LNCAP (cell line): ENCODE data around the gene USP35.

Source experiments
- TF ChIP-seq, protein P1 (sequence below): fragments of 450-650 bp; IDR thresholded peaks from 2 replicates; pipeline ENCODE4 v1.5.1; 2017; ENCODE audit warnings: mild to moderate bottlenecking

The USP35 gene

DNA sequence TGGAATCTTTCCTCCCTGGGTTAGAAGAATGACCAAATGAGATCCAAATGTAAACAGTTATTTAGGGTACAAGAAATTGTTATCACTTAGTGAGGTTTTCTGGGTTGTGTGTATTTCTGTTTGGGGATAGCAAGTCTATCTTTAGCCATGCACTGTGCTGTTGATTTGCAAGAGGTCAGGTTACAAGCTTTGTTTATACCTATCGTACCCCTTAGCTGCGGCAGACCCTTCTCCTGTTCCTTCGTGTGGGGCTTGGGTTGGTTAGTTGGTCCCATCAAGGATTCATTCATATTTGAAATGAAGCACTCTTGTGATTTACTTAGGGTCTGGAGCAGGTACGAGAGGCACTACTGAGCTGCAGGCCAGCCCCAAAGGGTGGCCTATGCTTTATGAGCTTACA lies 72.6 kb downstream of the USP35 start:
- TF ChIP-seq, protein P1, sequence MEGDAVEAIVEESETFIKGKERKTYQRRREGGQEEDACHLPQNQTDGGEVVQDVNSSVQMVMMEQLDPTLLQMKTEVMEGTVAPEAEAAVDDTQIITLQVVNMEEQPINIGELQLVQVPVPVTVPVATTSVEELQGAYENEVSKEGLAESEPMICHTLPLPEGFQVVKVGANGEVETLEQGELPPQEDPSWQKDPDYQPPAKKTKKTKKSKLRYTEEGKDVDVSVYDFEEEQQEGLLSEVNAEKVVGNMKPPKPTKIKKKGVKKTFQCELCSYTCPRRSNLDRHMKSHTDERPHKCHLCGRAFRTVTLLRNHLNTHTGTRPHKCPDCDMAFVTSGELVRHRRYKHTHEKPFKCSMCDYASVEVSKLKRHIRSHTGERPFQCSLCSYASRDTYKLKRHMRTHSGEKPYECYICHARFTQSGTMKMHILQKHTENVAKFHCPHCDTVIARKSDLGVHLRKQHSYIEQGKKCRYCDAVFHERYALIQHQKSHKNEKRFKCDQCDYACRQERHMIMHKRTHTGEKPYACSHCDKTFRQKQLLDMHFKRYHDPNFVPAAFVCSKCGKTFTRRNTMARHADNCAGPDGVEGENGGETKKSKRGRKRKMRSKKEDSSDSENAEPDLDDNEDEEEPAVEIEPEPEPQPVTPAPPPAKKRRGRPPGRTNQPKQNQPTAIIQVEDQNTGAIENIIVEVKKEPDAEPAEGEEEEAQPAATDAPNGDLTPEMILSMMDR: no peak

DNA sequence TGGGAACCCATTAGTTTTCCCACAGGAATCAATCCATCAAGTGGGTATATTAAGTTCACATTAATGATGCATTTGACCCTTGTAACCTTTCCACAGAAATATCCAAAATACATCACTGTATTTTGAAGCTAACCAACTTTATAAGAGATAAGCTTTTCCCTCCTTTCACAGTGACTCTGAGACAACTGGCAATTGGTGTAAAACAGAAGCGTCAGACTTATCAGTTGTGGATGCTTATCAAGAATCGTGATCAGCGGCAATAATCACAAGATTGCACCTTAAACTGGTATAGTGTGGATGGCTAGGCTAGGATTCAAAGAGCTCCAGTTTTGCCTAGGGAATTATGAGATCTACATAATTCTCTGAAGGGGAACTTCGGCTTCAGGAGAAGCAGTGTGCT lies 73.1 kb downstream of the USP35 start:
- TF ChIP-seq, protein P1: no peak

DNA sequence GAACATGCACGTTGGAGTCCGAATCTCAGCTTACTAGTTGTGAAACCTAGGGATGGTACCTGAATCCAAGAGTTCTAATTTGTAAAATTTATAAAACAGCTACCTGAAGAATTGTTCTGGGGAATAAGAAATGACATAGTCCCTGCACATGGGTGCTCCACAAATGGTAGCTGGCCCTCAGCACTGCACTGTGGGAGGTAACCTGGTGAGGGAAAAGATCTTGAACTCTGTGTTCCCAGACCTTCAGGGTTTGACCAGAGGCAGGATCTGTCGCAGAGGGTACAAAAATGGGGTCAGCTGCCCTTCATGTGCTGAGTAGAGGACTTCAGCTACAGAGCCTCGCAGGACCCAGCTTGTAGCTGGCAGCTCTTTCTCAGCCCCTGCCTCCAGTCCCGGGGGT lies 73.5 kb downstream of the USP35 start:
- TF ChIP-seq, protein P1: no peak

DNA sequence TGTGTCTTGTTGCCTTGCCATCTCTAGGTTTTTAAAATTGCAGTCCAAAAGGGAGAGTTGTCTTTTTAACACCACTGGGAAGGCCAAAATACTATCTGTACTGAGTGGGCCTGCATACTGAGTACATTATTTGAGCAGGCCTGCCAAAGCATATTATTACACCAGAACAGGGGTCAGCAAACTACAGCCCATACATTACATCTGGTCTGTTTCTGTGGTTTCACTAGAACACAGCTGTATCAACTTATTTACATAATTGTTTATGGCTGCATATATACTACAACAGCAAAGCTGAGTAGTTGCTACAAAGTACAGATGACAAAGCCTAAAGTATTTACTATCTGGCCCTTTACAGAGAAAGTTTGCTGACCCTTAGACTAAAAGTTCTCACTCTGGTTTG lies 74.0 kb downstream of the USP35 start:
- TF ChIP-seq, protein P1: no peak
